Activated CD8-positive, alpha-beta memory T cell treated with anti-CD3 and anti-CD28 coated beads, Interleukin-2, amount 50 U/mL, for 48 hours (primary cell): ENCODE measurements around the gene SPECC1.
"Not testable (repeated sequence)": the region's sequence is repeated elsewhere in the genome, so short reads cannot be mapped to it uniquely, and the experiment has no call there.

Experiments
- DNase-seq: peaks from one replicate; pipeline ENCODE4 v3.0.0-alpha.2; 2020

Gene SPECC1

DNA sequence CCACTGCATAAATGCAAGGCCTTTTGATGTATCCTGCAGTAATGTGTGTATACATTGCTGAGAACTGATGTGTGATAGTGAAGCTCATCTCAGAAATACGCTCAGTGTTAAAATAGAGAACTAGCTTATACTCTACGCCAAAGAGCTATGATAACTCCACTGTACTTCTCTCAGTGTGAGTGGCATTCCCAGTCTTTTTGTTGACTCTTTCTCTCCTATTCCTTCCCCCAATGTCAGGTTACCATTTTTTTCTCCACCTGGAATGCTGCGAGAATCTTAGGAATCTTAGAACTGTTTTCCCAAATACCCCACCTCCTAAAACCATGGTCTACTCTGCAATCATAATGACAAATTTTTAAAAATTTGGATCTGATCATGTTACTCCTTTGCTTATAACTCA is 342.2 kb downstream of the SPECC1 start:
- not testable (repeated sequence) for DNase-seq

- not testable (repeated sequence) for DNase-seq
These were observed 343.4 kb downstream of the SPECC1 start for GRCh38 chr17:20352567-20352966.

DNA sequence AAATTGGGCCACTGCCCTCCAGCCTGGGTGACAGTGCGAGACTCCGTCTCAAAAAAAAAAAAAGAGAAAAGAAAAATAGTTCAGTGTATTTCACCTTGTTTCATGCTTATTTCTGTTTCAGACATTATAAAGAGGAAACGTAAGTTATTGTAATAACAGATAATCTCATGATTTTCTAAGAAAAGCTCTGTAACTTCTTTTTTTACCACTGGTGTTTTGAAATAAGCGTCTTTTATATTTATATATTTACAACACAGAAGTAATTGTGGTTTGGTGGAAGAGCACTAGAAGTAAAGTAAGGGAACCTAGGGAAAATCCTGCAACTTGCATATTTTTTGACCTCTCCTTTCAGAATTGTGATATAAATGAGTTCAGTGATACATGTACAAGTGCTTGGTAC is 354.7 kb downstream of the SPECC1 start:
- DNase-seq, result not testable (repeated sequence)
